ENCODE data around the gene CCDC27. TPM values are rescaled to one million over a fixed set of nuclear protein-coding genes. Genes with fewer than 3 reads are reported as not detected.
A peak's percentile ranks its signal among the peaks of the same experiment; 100 is the strongest.

CCDC27 gene
- total RNA-seq, 1 experiment from 2014 or later, result not detected

GRCh38 chr1:3717715-3718601 lies 34.3 kb upstream of the CCDC27 start:
- no peak for DNase-seq (ENCODE audit: low read depth)

- DNase-seq (ENCODE audit: low read depth), result no peak
Measured at GRCh38 chr1:3718764-3719163, 33.5 kb upstream of the CCDC27 start.

GRCh38 chr1:3721955-3722465 lies 30.2 kb upstream of the CCDC27 start:
- DNase-seq (ENCODE audit: low read depth), result no peak

GRCh38 chr1:3722846-3723245 lies 29.4 kb upstream of the CCDC27 start:
- no peak for DNase-seq (ENCODE audit: low read depth)

- peak; percentile 40 for DNase-seq (ENCODE audit: low read depth)
Measured at GRCh38 chr1:3724416-3725030, 27.7 kb upstream of the CCDC27 start.

GRCh38 chr1:3725366-3725765 lies 26.9 kb upstream of the CCDC27 start:
- no peak for DNase-seq (ENCODE audit: low read depth)

- DNase-seq (ENCODE audit: low read depth), result peak; percentile 19
Measured at GRCh38 chr1:3727042-3727824, 25.0 kb upstream of the CCDC27 start.

GRCh38 chr1:3727825-3728776 lies 24.1 kb upstream of the CCDC27 start:
- DNase-seq (ENCODE audit: low read depth), result no peak

GRCh38 chr1:3729594-3730542 lies 22.4 kb upstream of the CCDC27 start:
- no peak for DNase-seq (ENCODE audit: low read depth)

GRCh38 chr1:3730543-3731247 lies 21.6 kb upstream of the CCDC27 start:
- no peak for DNase-seq (ENCODE audit: low read depth)

- no peak for DNase-seq (ENCODE audit: low read depth)
Measured at GRCh38 chr1:3731583-3732433, 20.4 kb upstream of the CCDC27 start.

- no peak for DNase-seq (ENCODE audit: low read depth)
Measured at GRCh38 chr1:3732434-3733093, 19.7 kb upstream of the CCDC27 start.

- no peak for DNase-seq (ENCODE audit: low read depth)
Measured at GRCh38 chr1:3733094-3733882, 19.0 kb upstream of the CCDC27 start.

- no peak for DNase-seq (ENCODE audit: low read depth)
Measured at GRCh38 chr1:3733883-3734589, 18.2 kb upstream of the CCDC27 start.

- no peak for DNase-seq (ENCODE audit: low read depth)
Measured at GRCh38 chr1:3734602-3735001, 17.6 kb upstream of the CCDC27 start.

Measured in LHCN-M2 (cell line).